Measurements from ENCODE around the gene MEG3. TPM values are rescaled to one million over a fixed set of nuclear protein-coding genes. Genes with fewer than 3 reads are reported as not detected.

MEG3 gene
- total and polyA plus RNA-seq, 2 of the 8 experiments (the other 6 are each of a cell fraction or from before 2014, with no cell fraction given), result 0.17 to 1.1 TPM

DNA sequence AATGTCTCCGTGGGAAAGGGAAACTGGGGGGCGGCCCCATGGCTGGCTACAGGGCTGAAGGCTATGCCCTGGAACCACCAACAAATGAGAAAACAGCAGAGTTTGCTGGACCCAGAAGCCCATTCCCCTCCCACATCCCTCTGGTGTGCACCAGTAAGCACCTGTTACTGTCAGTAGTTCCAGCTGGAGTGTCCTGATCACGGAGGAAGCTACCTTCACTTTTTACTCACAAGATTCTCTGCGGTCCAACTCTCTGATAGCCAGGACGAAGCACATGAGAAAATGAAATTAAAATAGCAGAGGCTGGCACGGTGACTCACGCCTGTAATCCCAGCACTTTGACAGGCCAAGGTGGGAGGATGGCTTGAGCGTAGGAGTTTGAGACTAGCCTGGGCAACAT lies 22.7 kb upstream of the MEG3 start (continued):
- TF ChIP-seq, protein P1, sequence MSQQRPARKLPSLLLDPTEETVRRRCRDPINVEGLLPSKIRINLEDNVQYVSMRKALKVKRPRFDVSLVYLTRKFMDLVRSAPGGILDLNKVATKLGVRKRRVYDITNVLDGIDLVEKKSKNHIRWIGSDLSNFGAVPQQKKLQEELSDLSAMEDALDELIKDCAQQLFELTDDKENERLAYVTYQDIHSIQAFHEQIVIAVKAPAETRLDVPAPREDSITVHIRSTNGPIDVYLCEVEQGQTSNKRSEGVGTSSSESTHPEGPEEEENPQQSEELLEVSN (IDR thresholded peaks at IDR 0.05), result no peak
- TF ChIP-seq CBX8 (IDR thresholded peaks at IDR 0.05; ENCODE audit: borderline replicate concordance, low read depth, low read length), result no peak
- no peak for TF ChIP-seq HDAC2 (IDR thresholded peaks at IDR 0.05; ENCODE audit: borderline replicate concordance in 1 of 2, low read depth in 2 of 2, low read length in 2 of 2)
- TF ChIP-seq SIN3A (conservative IDR thresholded peaks at IDR 0.05 in 1 of 2, IDR thresholded peaks at IDR 0.05 in 1 of 2; ENCODE audit: low read depth in 1 of 2, low read length in 2 of 2), result no peak
- no peak for TF ChIP-seq MAFK (IDR thresholded peaks at IDR 0.05; ENCODE audit: low read depth, low read length)
- TF ChIP-seq JUND (IDR thresholded peaks at IDR 0.05; ENCODE audit: low read length), result no peak
- TF ChIP-seq TAF7 (optimal IDR thresholded peaks at IDR 0.05; ENCODE audit: borderline replicate concordance, low read depth, low read length), result no peak
- TF ChIP-seq SP1 (IDR thresholded peaks at IDR 0.05; ENCODE audit: low read depth, low read length), result no peak
- no peak for TF ChIP-seq RAD21 (IDR thresholded peaks at IDR 0.05 in 1 of 2, conservative IDR thresholded peaks at IDR 0.05 in 1 of 2; ENCODE audit: low read depth in 2 of 2, low read length in 2 of 2)

All from H1 (cell line).